Measurements from ENCODE around the gene KCNJ6.

The KCNJ6 gene

DNA sequence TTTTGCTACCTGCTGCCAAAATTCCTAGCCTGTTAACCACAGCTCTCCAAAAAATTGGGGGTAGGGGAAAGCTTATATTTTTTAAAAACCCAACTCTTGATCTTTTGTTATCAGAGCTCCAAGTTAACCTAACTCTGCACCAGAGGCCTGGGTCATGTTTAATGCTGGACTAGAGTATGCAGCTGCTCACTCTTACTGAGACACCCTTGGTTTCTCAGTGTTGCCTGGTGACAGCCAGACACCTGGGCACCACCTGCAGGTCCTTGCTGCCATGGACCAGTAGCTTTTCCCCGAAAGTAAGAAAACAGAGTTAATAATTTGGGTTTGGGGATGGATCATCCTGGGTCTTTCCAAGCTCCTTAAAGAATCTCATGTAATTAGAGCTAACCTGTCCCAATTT is 30.1 kb downstream of the KCNJ6 start:
- H3K4me3 ChIP-seq (ENCODE audit: low read depth, low read length), result no peak overlapping the region
- DNase-seq (ENCODE audit: low read depth), result no peak

GRCh38 chr21:37878946-37879660 is 37.2 kb downstream of the KCNJ6 start:
- no peak overlapping the region for H3K4me3 ChIP-seq (ENCODE audit: low read depth, low read length)

More for the DNA sequence above, 30.1 kb downstream of the KCNJ6 start:
- TF ChIP-seq, protein P1, sequence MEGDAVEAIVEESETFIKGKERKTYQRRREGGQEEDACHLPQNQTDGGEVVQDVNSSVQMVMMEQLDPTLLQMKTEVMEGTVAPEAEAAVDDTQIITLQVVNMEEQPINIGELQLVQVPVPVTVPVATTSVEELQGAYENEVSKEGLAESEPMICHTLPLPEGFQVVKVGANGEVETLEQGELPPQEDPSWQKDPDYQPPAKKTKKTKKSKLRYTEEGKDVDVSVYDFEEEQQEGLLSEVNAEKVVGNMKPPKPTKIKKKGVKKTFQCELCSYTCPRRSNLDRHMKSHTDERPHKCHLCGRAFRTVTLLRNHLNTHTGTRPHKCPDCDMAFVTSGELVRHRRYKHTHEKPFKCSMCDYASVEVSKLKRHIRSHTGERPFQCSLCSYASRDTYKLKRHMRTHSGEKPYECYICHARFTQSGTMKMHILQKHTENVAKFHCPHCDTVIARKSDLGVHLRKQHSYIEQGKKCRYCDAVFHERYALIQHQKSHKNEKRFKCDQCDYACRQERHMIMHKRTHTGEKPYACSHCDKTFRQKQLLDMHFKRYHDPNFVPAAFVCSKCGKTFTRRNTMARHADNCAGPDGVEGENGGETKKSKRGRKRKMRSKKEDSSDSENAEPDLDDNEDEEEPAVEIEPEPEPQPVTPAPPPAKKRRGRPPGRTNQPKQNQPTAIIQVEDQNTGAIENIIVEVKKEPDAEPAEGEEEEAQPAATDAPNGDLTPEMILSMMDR (IDR thresholded peaks at IDR 0.05; ENCODE audit: low read depth, low read length), result no peak
- no peak for TF ChIP-seq POLR2A (IDR thresholded peaks at IDR 0.05; ENCODE audit: extremely low read depth, insufficient read length)

GRCh38 chr21:37877888-37878684 is 38.2 kb downstream of the KCNJ6 start:
- TF ChIP-seq MYC (IDR thresholded peaks at IDR 0.05; ENCODE audit: low read depth, low read length) (no peak), POLR2A (IDR thresholded peaks at IDR 0.05; ENCODE audit: extremely low read depth, insufficient read length) (no peak)
- TF ChIP-seq, protein P1 (IDR thresholded peaks at IDR 0.05; ENCODE audit: low read depth, low read length), result no peak
- TF ChIP-seq, protein P2, sequence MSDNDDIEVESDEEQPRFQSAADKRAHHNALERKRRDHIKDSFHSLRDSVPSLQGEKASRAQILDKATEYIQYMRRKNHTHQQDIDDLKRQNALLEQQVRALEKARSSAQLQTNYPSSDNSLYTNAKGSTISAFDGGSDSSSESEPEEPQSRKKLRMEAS (IDR thresholded peaks at IDR 0.05; ENCODE audit: low read depth, low read length), result no peak
- no peak overlapping the region for H3K4me3 ChIP-seq (ENCODE audit: low read depth, low read length)

More at GRCh38 chr21:37878946-37879660, 37.2 kb downstream of the KCNJ6 start:
- TF ChIP-seq, protein P2 (IDR thresholded peaks at IDR 0.05; ENCODE audit: low read depth, low read length), result no peak
- DNase-seq (ENCODE audit: low read depth), result no peak

DNA sequence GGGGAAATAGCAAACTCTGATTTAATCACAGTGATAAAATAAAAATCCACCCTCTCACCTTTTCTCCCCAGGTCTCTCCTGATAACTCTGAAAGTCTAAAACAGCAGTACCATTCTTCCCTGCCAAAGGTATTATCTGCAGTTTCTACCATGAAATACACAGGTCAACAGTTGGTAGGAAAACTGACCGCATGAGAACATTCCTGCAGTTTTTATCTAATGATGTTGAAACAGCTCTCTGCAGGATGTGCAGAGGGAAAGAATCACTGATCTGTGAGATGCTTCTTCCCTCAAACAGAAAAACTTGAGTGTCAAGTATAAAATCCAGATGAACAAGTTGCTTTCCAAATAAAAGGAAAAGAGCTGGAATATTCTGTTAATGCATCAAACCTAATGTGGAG is 39.1 kb downstream of the KCNJ6 start:
- no peak overlapping the region for H3K4me3 ChIP-seq (ENCODE audit: low read depth, low read length)
- TF ChIP-seq MYC (IDR thresholded peaks at IDR 0.05; ENCODE audit: low read depth, low read length), result no peak
- TF ChIP-seq, protein P1 (IDR thresholded peaks at IDR 0.05; ENCODE audit: low read depth, low read length), result no peak
- DNase-seq (ENCODE audit: low read depth), result no peak

More at GRCh38 chr21:37877888-37878684, 38.2 kb downstream of the KCNJ6 start:
- DNase-seq (ENCODE audit: low read depth), result no peak

DNA sequence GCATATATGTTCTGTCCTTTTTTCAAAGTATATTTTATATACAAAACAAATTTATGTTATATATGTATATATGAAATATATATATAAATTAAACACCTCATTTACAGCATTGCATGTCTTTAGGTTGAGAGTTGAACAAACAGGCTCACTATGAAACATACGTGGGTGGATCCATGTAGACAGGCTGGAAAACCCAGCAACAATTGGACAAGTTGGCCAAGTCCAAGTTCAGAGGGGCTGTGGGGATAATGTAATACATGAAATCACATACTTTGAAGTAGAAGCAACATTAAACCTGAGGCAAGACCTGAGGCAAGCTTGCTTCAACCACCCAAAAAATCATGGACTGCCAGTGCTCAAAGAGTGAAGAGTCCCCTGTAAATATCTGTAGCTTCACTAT is 39.7 kb downstream of the KCNJ6 start:
- H3K4me3 ChIP-seq (ENCODE audit: low read depth, low read length), result no peak overlapping the region
- DNase-seq (ENCODE audit: low read depth), result no peak
- TF ChIP-seq, protein P1 (IDR thresholded peaks at IDR 0.05; ENCODE audit: low read depth, low read length), result no peak

DNA sequence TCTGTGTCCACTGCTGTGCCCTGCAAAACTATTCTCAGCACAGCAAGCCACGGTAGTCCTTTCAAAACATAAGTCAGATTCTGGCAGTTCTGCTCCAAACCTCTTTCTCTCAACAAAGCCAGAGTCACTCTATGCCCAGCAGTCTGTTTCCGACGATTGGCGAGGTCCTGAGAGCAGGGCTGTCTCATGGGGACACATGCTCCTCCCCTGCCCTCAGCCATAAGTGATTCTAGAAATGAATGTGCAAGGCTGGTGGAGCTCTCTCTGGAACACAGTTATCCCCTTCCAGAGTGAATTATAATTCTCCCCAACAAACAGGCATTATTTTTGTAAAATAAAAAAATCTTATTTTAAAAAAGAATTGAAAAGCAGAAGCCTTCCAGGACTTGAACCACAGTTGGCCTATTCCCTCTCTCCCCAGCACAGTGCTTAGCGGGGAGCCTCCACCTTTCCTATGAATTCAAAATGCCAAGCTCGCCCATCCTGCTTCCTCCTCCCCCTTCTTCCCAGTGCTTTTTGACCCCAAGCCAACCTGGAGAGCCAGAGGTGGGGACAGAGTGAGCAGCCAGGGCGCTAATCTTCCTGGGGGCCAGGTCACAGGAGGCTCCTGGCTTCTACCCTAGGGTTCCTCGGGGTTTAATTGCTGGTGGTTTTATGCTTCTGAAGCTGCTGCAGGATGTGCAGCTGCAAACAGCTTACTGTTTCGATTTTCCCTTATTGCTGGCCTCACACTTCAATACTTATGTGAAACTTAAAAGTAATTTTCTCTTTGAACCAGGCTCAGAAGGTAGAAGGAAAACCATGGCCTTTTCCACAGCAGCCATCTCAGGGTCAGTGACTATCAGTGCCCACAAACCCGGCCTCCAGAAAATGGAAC is 41.1 kb downstream of the KCNJ6 start:
- no peak for DNase-seq (ENCODE audit: low read depth)
- no peak overlapping the region for H3K4me3 ChIP-seq (ENCODE audit: low read depth, low read length)
- TF ChIP-seq POLR2A (IDR thresholded peaks at IDR 0.05; ENCODE audit: extremely low read depth, insufficient read length) (no peak), MYC (IDR thresholded peaks at IDR 0.05; ENCODE audit: low read depth, low read length) (no peak)
- TF ChIP-seq, protein P2 (IDR thresholded peaks at IDR 0.05; ENCODE audit: low read depth, low read length), result no peak
- TF ChIP-seq, protein P1 (IDR thresholded peaks at IDR 0.05; ENCODE audit: low read depth, low read length), result no peak
